Measurements from ENCODE around the gene ZHX3. TPM values are rescaled to one million over a fixed set of nuclear protein-coding genes. Genes with fewer than 3 reads are reported as not detected.
"Not testable (repeated sequence)": the region's sequence is repeated elsewhere in the genome, so short reads cannot be mapped to it uniquely, and the experiment has no call there.

ZHX3 gene
- total and polyA plus RNA-seq, 2 donors (not counting 1 experiment from before 2014, with no cell fraction given), result 4.3 to 22.2 TPM

DNA sequence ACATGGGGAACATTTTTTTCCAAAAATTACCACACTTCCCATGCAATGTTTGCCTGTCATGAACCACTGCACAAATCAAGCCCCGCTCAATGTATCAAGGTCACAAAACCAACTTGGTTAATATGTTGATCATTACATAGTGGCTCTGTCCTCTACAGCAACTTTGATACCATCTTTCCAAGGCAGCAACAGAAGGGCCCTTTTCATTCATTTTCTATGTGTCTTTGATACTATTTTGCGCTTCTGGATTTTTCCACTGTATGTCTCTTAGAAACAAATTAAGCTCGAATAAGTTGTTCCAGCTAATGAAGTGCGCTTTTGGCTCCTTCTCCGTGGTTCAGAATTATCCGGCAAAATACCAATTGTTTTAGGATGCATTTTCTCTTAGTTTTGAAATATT is 1.5 kb downstream of the ZHX3 start:
- Histone ChIP-seq H3K79me2 (ENCODE audit: control insufficient read depth, insufficient read depth, low read length) (peaks cover 32% of the 10 kb centered on the region), H3K27ac (ENCODE audit: low read length in 2 of 2) (no peak overlapping the region), H3K36me3 (replicated peaks in 1 of 2; ENCODE audit: control extremely low read depth in 1 of 2, control insufficient read depth in 1 of 2, extremely low read depth in 1 of 2, insufficient read depth in 2 of 2, low read length in 1 of 2) (no peaks in the 10 kb centered on the region), H3K4me3 (ENCODE audit: control extremely low read depth in 1 of 5, extremely low read depth in 1 of 5, insufficient read depth in 1 of 5, low read depth in 2 of 5, low read length in 4 of 5) (no peak overlapping the region), H4K20me1 (ENCODE audit: control insufficient read depth, insufficient read depth, low read length, poor library complexity, severe bottlenecking) (no peaks in the 10 kb centered on the region), H3K9ac (ENCODE audit: low read length) (no peak overlapping the region), H3K27me3 (replicated peaks in 1 of 4; ENCODE audit: control extremely low read depth in 1 of 4, control insufficient read depth in 3 of 4, insufficient read depth in 4 of 4, low read length in 3 of 4) (no peaks in the 10 kb centered on the region), H2AFZ (ENCODE audit: insufficient read depth, low read depth, low read length, poor library complexity, severe bottlenecking) (no peak overlapping the region), H3K4me1 (ENCODE audit: control insufficient read depth in 2 of 2, insufficient read depth in 2 of 2, low read length in 2 of 2) (peaks cover 11 to 12% of the 10 kb centered on the region in 2 donors), H3K4me2 (replicated peaks; ENCODE audit: low read depth, low read length, poor library complexity, severe bottlenecking) (no peak overlapping the region), H3K9me3 (ENCODE audit: control extremely low read depth in 1 of 3, control insufficient read depth in 2 of 3, insufficient read depth in 1 of 3, low read length in 2 of 3) (peaks cover 0 to 1% (median 0%) of the 10 kb centered on the region in 3 donors)
- intact Hi-C loops (cut with micrococcal nuclease), result loop anchor here (2.0 to 5.0 kb wide), 3 partner anchors 287 to 377 kb away; partner anchors contain the start of genes CHD6 and TOP1
- POLR2A ChIA-PET, result interaction anchor here (2.3 kb wide), 1 partner anchor 10 kb away, joined by 11 read pairs; no protein-coding TSS in a partner anchor
- Mint-ChIP-seq H3K27me3 (no peaks in the 10 kb centered on the region), H3K4me3 (peak overlapping the region; percentile 91), H3K9me3 (ENCODE audit: insufficient read depth) (no peaks in the 10 kb centered on the region), H3K4me1 (peaks cover 22% of the 10 kb centered on the region), H3K27ac (no peak overlapping the region)
- ATAC-seq (ENCODE audit: low read depth), result no peak
- no CpG with 5 or more reads among the region's 6 CpGs for WGBS (ENCODE audit: insufficient coverage)
- CTCF ChIA-PET, result interaction anchor here (1.7 to 1.8 kb wide), 2 partner anchors 24 to 83 kb away, joined by 4 to 6 read pairs; no protein-coding TSS in a partner anchor
- TF ChIP-seq, protein P1, sequence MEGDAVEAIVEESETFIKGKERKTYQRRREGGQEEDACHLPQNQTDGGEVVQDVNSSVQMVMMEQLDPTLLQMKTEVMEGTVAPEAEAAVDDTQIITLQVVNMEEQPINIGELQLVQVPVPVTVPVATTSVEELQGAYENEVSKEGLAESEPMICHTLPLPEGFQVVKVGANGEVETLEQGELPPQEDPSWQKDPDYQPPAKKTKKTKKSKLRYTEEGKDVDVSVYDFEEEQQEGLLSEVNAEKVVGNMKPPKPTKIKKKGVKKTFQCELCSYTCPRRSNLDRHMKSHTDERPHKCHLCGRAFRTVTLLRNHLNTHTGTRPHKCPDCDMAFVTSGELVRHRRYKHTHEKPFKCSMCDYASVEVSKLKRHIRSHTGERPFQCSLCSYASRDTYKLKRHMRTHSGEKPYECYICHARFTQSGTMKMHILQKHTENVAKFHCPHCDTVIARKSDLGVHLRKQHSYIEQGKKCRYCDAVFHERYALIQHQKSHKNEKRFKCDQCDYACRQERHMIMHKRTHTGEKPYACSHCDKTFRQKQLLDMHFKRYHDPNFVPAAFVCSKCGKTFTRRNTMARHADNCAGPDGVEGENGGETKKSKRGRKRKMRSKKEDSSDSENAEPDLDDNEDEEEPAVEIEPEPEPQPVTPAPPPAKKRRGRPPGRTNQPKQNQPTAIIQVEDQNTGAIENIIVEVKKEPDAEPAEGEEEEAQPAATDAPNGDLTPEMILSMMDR (IDR thresholded peaks at IDR 0.05), result no peak
- no peak for TF ChIP-seq EZH2 (IDR thresholded peaks at IDR 0.05; ENCODE audit: borderline replicate concordance, insufficient read depth, low read depth, low read length, poor library complexity, severe bottlenecking)
- DNase-seq, result no peak

- Histone ChIP-seq H2AFZ (ENCODE audit: insufficient read depth, low read depth, low read length, poor library complexity, severe bottlenecking) (no peak overlapping the region), H3K4me2 (replicated peaks; ENCODE audit: low read depth, low read length, poor library complexity, severe bottlenecking) (no peak overlapping the region), H3K9me3 (ENCODE audit: control extremely low read depth in 1 of 3, control insufficient read depth in 2 of 3, insufficient read depth in 1 of 3, low read length in 2 of 3) (peaks cover 0 to 1% (median 0%) of the 10 kb centered on the region in 3 donors), H3K9ac (ENCODE audit: low read length) (no peak overlapping the region), H3K27me3 (replicated peaks in 1 of 4; ENCODE audit: control extremely low read depth in 1 of 4, control insufficient read depth in 3 of 4, insufficient read depth in 4 of 4, low read length in 3 of 4) (no peaks in the 10 kb centered on the region), H3K4me3 (ENCODE audit: control extremely low read depth in 1 of 5, extremely low read depth in 1 of 5, insufficient read depth in 1 of 5, low read depth in 2 of 5, low read length in 4 of 5) (no peak overlapping the region), H4K20me1 (ENCODE audit: control insufficient read depth, insufficient read depth, low read length, poor library complexity, severe bottlenecking) (no peaks in the 10 kb centered on the region), H3K4me1 (ENCODE audit: control insufficient read depth in 2 of 2, insufficient read depth in 2 of 2, low read length in 2 of 2) (peaks cover 11 to 12% of the 10 kb centered on the region in 2 donors), H3K79me2 (ENCODE audit: control insufficient read depth, insufficient read depth, low read length) (peaks cover 39% of the 10 kb centered on the region), H3K36me3 (replicated peaks in 1 of 2; ENCODE audit: control extremely low read depth in 1 of 2, control insufficient read depth in 1 of 2, extremely low read depth in 1 of 2, insufficient read depth in 2 of 2, low read length in 1 of 2) (no peaks in the 10 kb centered on the region), H3K27ac (ENCODE audit: low read length in 2 of 2) (no peak overlapping the region)
- Mint-ChIP-seq H3K4me1 (peaks cover 27% of the 10 kb centered on the region), H3K27me3 (no peaks in the 10 kb centered on the region), H3K9me3 (ENCODE audit: insufficient read depth) (no peaks in the 10 kb centered on the region), H3K4me3 (no peak overlapping the region), H3K27ac (no peak overlapping the region)
- no peak for TF ChIP-seq EZH2 (IDR thresholded peaks at IDR 0.05; ENCODE audit: borderline replicate concordance, insufficient read depth, low read depth, low read length, poor library complexity, severe bottlenecking)
- TF ChIP-seq, protein P1 (IDR thresholded peaks at IDR 0.05), result no peak
- DNase-seq (no peak), ATAC-seq (ENCODE audit: low read depth) (no peak)
- CTCF ChIA-PET, result interaction anchor here (1.4 kb wide), 1 partner anchor 25 kb away, joined by 4 read pairs; no protein-coding TSS in a partner anchor
- POLR2A ChIA-PET, result no interaction called here
- intact Hi-C loops (cut with micrococcal nuclease), result no loop called here
- no CpG with 5 or more reads among the region's 2 CpGs for WGBS (ENCODE audit: insufficient coverage)
Observed at GRCh38 chr20:41314386-41314785, 3.1 kb downstream of the ZHX3 start.

- ATAC-seq (ENCODE audit: low read depth); H3K9me3 ChIP-seq (ENCODE audit: control extremely low read depth in 1 of 3, control insufficient read depth in 2 of 3, insufficient read depth in 1 of 3, low read length in 2 of 3); H3K4me2 ChIP-seq (replicated peaks; ENCODE audit: low read depth, low read length, poor library complexity, severe bottlenecking); H4K20me1 ChIP-seq (ENCODE audit: control insufficient read depth, insufficient read depth, low read length, poor library complexity, severe bottlenecking); H3K4me3 ChIP-seq (ENCODE audit: control extremely low read depth in 1 of 5, extremely low read depth in 1 of 5, insufficient read depth in 1 of 5, low read depth in 2 of 5, low read length in 4 of 5); DNase-seq; H3K9me3 Mint-ChIP-seq (ENCODE audit: insufficient read depth); H2AFZ ChIP-seq (ENCODE audit: insufficient read depth, low read depth, low read length, poor library complexity, severe bottlenecking); H3K27ac Mint-ChIP-seq; H3K36me3 ChIP-seq (replicated peaks in 1 of 2; ENCODE audit: control extremely low read depth in 1 of 2, control insufficient read depth in 1 of 2, extremely low read depth in 1 of 2, insufficient read depth in 2 of 2, low read length in 1 of 2); H3K27ac ChIP-seq (ENCODE audit: low read length in 2 of 2); H3K9ac ChIP-seq (ENCODE audit: low read length); H3K27me3 ChIP-seq (replicated peaks in 1 of 4; ENCODE audit: control extremely low read depth in 1 of 4, control insufficient read depth in 3 of 4, insufficient read depth in 4 of 4, low read length in 3 of 4); H3K27me3 Mint-ChIP-seq; intact Hi-C loops (cut with micrococcal nuclease); H3K4me1 ChIP-seq (ENCODE audit: control insufficient read depth in 2 of 2, insufficient read depth in 2 of 2, low read length in 2 of 2); H3K4me3 Mint-ChIP-seq: not testable (repeated sequence)
- POLR2A ChIA-PET, result interaction anchor here (0.6 kb wide), 1 partner anchor 42 kb away, joined by 3 read pairs; no protein-coding TSS in a partner anchor
- WGBS (ENCODE audit: insufficient coverage), result 100% methylated on average over 5 of the region's 6 CpGs
- CTCF ChIA-PET, result interaction anchor here (1.0 to 1.6 kb wide), 4 partner anchors 11 to 139 kb away, joined by 4 to 5 read pairs (median 4); partner anchors contain the start of gene LPIN3
- peaks cover 43% of the 10 kb centered on the region for H3K79me2 ChIP-seq (ENCODE audit: control insufficient read depth, insufficient read depth, low read length)
- peaks cover 32% of the 10 kb centered on the region for H3K4me1 Mint-ChIP-seq
Observed at GRCh38 chr20:41312009-41312408, 5.5 kb downstream of the ZHX3 start.

Data from B cell (primary cell).